GM12891 (cell line): Measurements from ENCODE around the gene ELOA2.

Experiments
- PAX5 ChIP-seq: IDR thresholded peaks from 2 replicates; pipeline ENCODE4 v1.6.1; 2011; ENCODE audit warnings: low read length, moderate library complexity, mild to moderate bottlenecking; ENCODE audit not compliant: insufficient read depth, severe bottlenecking
- POLR2A ChIP-seq: IDR thresholded peaks from 2 replicates; pipeline ENCODE4 v1.6.1; 2011; ENCODE audit warnings: low read depth, low read length, control low read depth
- POLR2AphosphoS5 ChIP-seq: IDR thresholded peaks from 2 replicates; pipeline ENCODE4 v1.6.1; 2011; ENCODE audit warnings: low read depth, low read length, control low read depth
- POU2F2 ChIP-seq: IDR thresholded peaks from 2 replicates; pipeline ENCODE4 v1.6.1; 2011; ENCODE audit warnings: low read depth, mild to moderate bottlenecking, control low read depth, low read length, moderate library complexity
- SPI1 ChIP-seq: IDR thresholded peaks from 2 replicates; pipeline ENCODE4 v1.6.1; 2011; ENCODE audit warnings: low read depth, low read length, control low read depth
- TAF1 ChIP-seq: IDR thresholded peaks from 2 replicates; pipeline ENCODE4 v1.6.1; 2011; ENCODE audit warnings: low read depth, low read length, control low read depth

DNA sequence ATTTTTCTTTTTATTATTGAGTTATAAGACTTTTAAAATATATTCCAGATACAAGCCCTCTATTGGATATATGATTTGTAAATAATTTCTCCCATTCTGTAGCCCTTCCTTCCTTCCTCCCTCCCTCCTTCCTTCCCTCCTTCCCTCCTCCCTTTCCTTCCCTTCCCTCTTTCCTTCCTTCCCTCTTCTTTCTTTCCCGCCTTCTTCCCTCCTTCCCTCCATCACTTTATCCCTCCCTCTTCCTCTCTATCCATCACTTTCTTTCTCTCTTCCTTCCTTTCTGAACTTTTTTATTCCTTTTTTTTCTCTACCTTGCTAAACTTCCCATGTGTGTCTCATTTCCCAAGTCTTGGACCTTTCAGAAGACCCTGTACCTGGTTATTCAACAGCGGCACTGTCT is 45.5 kb upstream of the ELOA2 start:
- TF ChIP-seq POLR2A = no peak
- TF ChIP-seq POLR2AphosphoS5 = no peak
- TF ChIP-seq TAF1 = no peak
- TF ChIP-seq PAX5 = no peak
- no peak for TF ChIP-seq POU2F2
- no peak for TF ChIP-seq SPI1
